C4-2B (cell line): ENCODE results near the gene SNRNP35.
"Not testable (repeated sequence)": the region's sequence is repeated elsewhere in the genome, so short reads cannot be mapped to it uniquely, and the experiment has no call there.

Source experiments
- ZFX ChIP-seq: fragments of 450-650 bp; IDR thresholded peaks from 2 replicates; pipeline ENCODE4 v1.6.1; 2017
- TF ChIP-seq, protein P1 (sequence below): fragments of 450-650 bp; conservative IDR thresholded peaks from 2 replicates; pipeline ENCODE4 v1.5.1; 2017; ENCODE audit warnings: mild to moderate bottlenecking

- TF ChIP-seq, protein P1, sequence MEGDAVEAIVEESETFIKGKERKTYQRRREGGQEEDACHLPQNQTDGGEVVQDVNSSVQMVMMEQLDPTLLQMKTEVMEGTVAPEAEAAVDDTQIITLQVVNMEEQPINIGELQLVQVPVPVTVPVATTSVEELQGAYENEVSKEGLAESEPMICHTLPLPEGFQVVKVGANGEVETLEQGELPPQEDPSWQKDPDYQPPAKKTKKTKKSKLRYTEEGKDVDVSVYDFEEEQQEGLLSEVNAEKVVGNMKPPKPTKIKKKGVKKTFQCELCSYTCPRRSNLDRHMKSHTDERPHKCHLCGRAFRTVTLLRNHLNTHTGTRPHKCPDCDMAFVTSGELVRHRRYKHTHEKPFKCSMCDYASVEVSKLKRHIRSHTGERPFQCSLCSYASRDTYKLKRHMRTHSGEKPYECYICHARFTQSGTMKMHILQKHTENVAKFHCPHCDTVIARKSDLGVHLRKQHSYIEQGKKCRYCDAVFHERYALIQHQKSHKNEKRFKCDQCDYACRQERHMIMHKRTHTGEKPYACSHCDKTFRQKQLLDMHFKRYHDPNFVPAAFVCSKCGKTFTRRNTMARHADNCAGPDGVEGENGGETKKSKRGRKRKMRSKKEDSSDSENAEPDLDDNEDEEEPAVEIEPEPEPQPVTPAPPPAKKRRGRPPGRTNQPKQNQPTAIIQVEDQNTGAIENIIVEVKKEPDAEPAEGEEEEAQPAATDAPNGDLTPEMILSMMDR: not testable (repeated sequence)
- TF ChIP-seq ZFX: not testable (repeated sequence)
These were observed 28.8 kb upstream of the SNRNP35 start for GRCh38 chr12:123429101-123429500.
